ENCODE data around the gene FAM20A. TPM values are rescaled to one million over a fixed set of nuclear protein-coding genes. Genes with fewer than 3 reads are reported as not detected.

FAM20A gene
- total and polyA plus RNA-seq, 2 of the 8 experiments (the other 6 are each of a cell fraction or from before 2014, with no cell fraction given) = 3.6 to 11.9 TPM

GRCh38 chr17:68599552-68600066, 1.6 kb downstream of the FAM20A start (continued):
- TF ChIP-seq E2F6 (IDR thresholded peaks at IDR 0.05) (no peak; the same call in 1 of the 2 replicates), GABPA (IDR thresholded peaks at IDR 0.05; ENCODE audit: borderline replicate concordance, insufficient read depth, low read length) (no peak), POU5F1 (IDR thresholded peaks at IDR 0.05; ENCODE audit: low read depth, low read length) (no peak)
